T-cell (primary cell): ENCODE measurements around the gene PRH1. TPM values are rescaled to one million over a fixed set of nuclear protein-coding genes. Genes with fewer than 3 reads are reported as not detected.

Source experiments
- ATAC-seq, 4 experiments: fragments of 200-7000 bp in 3 of 4; fragments of 150-1000 bp in 1 of 4; cut with Tn5 transposase; replicated peaks in 1 of 4; 1 replicate in 3 of 4; 2 replicates in 1 of 4; pipeline ENCODE4 v1.10.0; 2021; ENCODE audit warnings: moderate library complexity in 3 of 4, mild to moderate bottlenecking in 2 of 4, moderate number of reproducible peaks in 1 of 4
- CTCF ChIA-PET, 2 donors: fragments of 300-600 bp; sonication (Branson Sonifier 250); formaldehyde crosslinking; loops; one replicate each; lab custom pipeline; 2022; ENCODE audit warnings: antibody characterized with exemption in 2 of 2; lab: Charles Lee
- POLR2A ChIA-PET, 2 donors: fragments of 300-600 bp; sonication (Branson Sonifier 250); formaldehyde crosslinking; loops; one replicate each; lab custom pipeline; 2022; ENCODE audit warnings: antibody characterized with exemption in 2 of 2; lab: Charles Lee
- DNase-seq, 35 experiments: peaks; one replicate each; pipeline versions ENCODE4 v3.0.0 to v3.0.0-alpha.2; 2013 to 2023
- H3K27ac ChIP-seq: one replicate; pipeline ENCODE4 v1.5.1; 2013; ENCODE audit warnings: low read length
- H3K27me3 ChIP-seq, 2 experiments: replicated peaks in 1 of 2; 1 replicate in 1 of 2; 2 replicates in 1 of 2; pipeline versions ENCODE4 v1.6.1 to v1.7.0; 2013; ENCODE audit warnings: low read length in 1 of 2, mixed read lengths in 1 of 2; ENCODE audit not compliant: control insufficient read depth in 2 of 2, insufficient read depth in 2 of 2; ENCODE audit errors: extremely low read depth in 1 of 2
- H3K36me3 ChIP-seq, 2 donors: 1 replicate in 1 of 2; 2 replicates in 1 of 2; pipeline versions ENCODE4 v1.6.1 to v1.7.0; 2013; ENCODE audit warnings: low read length in 1 of 2; ENCODE audit not compliant: control insufficient read depth in 2 of 2, insufficient read depth in 1 of 2; ENCODE audit errors: extremely low read depth in 1 of 2
- H3K4me1 ChIP-seq, 2 experiments: 1 replicate in 1 of 2; 2 replicates in 1 of 2; pipeline versions ENCODE4 v1.6.1 to v1.7.0; 2013; ENCODE audit warnings: low read length in 2 of 2, mixed read lengths in 1 of 2; ENCODE audit not compliant: insufficient read depth in 2 of 2, control insufficient read depth in 1 of 2; ENCODE audit errors: extremely low read depth in 1 of 2
- H3K4me3 ChIP-seq, 2 donors: 1 replicate in 1 of 2; 2 replicates in 1 of 2; pipeline versions ENCODE4 v1.5.1 to v1.7.0; 2013; ENCODE audit warnings: mild to moderate bottlenecking in 2 of 2, low read length in 1 of 2, moderate library complexity in 1 of 2; ENCODE audit not compliant: control insufficient read depth in 1 of 2; ENCODE audit errors: extremely low read depth in 1 of 2
- H3K9me3 ChIP-seq: 2 replicates; pipeline ENCODE4 v1.7.0; 2013
- H3K27ac Mint-ChIP-seq, 2 donors: one replicate each; pipeline ENCODE4 v1.8.0; 2020 to 2021; ENCODE audit warnings: mild to moderate bottlenecking in 2 of 2, mixed read lengths in 2 of 2
- H3K27me3 Mint-ChIP-seq, 2 donors: one replicate each; pipeline ENCODE4 v1.8.0; 2021 to 2022; ENCODE audit warnings: mixed read lengths in 2 of 2
- H3K36me3 Mint-ChIP-seq: one replicate; pipeline ENCODE4 v1.8.0; 2021; ENCODE audit warnings: mixed read lengths
- H3K4me1 Mint-ChIP-seq, 3 donors: one replicate each; pipeline ENCODE4 v1.8.0; 2020 to 2022; ENCODE audit warnings: mixed read lengths in 3 of 3, mild to moderate bottlenecking in 1 of 3
- H3K4me3 Mint-ChIP-seq, 3 donors: one replicate each; pipeline ENCODE4 v1.8.0; 2020 to 2022; ENCODE audit warnings: mild to moderate bottlenecking in 3 of 3, mixed read lengths in 3 of 3, moderate library complexity in 3 of 3
- H3K9me3 Mint-ChIP-seq, 3 donors: one replicate each; pipeline ENCODE4 v1.8.0; 2020 to 2022; ENCODE audit warnings: mixed read lengths in 3 of 3
- WGBS: methylation state at CpG from one replicate; pipeline ENCODE4 v1.1.5; 2013; ENCODE audit warnings: missing lambda C conversion rate; ENCODE audit not compliant: insufficient coverage; 5-methylcytosine and 5-hydroxymethylcytosine counted together
- total RNA-seq, 35 experiments: library from RNA in 6 of 35; stranded (reverse) in 6 of 35; fragments of 120-200 nt in 1 of 35; gene quantifications; one replicate each; pipeline versions ENCODE4 v1.2.1 to v1.2.4 and lab custom pipeline; 2013 to 2026

The PRH1 gene
- total RNA-seq, 5 donors from 2014 or later (not counting 1 experiment from before 2014, with no cell fraction given): 19.2 to 42.4 (median 24.7) TPM

DNA sequence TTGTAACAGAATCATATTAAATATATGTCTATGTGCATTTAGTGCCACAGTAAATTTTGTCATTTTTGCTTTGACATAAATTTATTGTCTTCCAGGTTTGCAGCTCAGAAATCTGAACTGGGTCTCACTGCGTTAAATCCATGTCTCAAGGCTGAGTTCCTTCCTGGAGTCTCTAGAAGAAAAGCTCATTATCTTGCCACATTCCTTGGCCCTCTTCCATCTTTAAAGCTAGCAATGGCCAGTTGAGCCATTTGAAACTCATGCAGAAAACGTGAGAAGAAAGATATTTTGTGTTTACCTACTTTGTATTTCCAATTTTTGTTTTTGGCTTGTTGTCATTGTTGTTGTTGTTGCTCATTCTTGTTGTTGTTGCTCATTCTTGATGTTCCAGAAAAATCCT lies 10.7 kb downstream of the PRH1 start:
- H3K4me3 Mint-ChIP-seq: no peak overlapping the region
- no peak overlapping the region for H3K27ac ChIP-seq
- H3K27me3 Mint-ChIP-seq: no peaks in the 10 kb centered on the region
- DNase-seq (no peak), ATAC-seq (no peak)
- no peaks in the 10 kb centered on the region for H3K27me3 ChIP-seq
- WGBS: no CpG with 5 or more reads among the region's 2 CpGs
- no peaks in the 10 kb centered on the region for H3K4me1 Mint-ChIP-seq
- H3K36me3 Mint-ChIP-seq: peaks cover 61% of the 10 kb centered on the region
- no peak overlapping the region for H3K4me3 ChIP-seq
- POLR2A ChIA-PET: no interaction called here
- CTCF ChIA-PET: interaction anchor here in 1 of 2 donors (0.6 kb wide), 1 partner anchor 34 kb away, joined by 3 read pairs; no protein-coding TSS in a partner anchor
- peaks cover 10 to 19% (median 11%) of the 10 kb centered on the region in 3 donors for H3K9me3 Mint-ChIP-seq
- H3K4me1 ChIP-seq: no peaks in the 10 kb centered on the region
- H3K36me3 ChIP-seq: peaks cover 0 to 10% of the 10 kb centered on the region in 2 donors
- H3K27ac Mint-ChIP-seq: no peak overlapping the region
- no peaks in the 10 kb centered on the region for H3K9me3 ChIP-seq

- no peak for ATAC-seq
- DNase-seq: no peak
- H3K9me3 ChIP-seq: peaks cover 3% of the 10 kb centered on the region
- no peak overlapping the region for H3K27ac ChIP-seq
- no peaks in the 10 kb centered on the region for H3K4me1 ChIP-seq
- Mint-ChIP-seq H3K27me3 (no peaks in the 10 kb centered on the region), H3K27ac (no peak overlapping the region), H3K4me3 (no peak overlapping the region), H3K9me3 (peaks cover 20 to 28% (median 24%) of the 10 kb centered on the region in 3 donors), H3K36me3 (peaks cover 83% of the 10 kb centered on the region), H3K4me1 (no peaks in the 10 kb centered on the region)
- H3K36me3 ChIP-seq: no peaks in the 10 kb centered on the region
- POLR2A ChIA-PET: no interaction called here
- no CpG with 5 or more reads among the region's 2 CpGs for WGBS
- CTCF ChIA-PET: no interaction called here
- H3K4me3 ChIP-seq: no peak overlapping the region
- H3K27me3 ChIP-seq: no peaks in the 10 kb centered on the region
Observed at GRCh38 chr12:10867381-10867780, 16.7 kb downstream of the PRH1 start.

GRCh38 chr12:10863512-10864218 lies 20.4 kb downstream of the PRH1 start:
- H3K4me3 Mint-ChIP-seq: no peak overlapping the region
- CTCF ChIA-PET: no interaction called here
- H3K27me3 Mint-ChIP-seq: no peaks in the 10 kb centered on the region
- Histone ChIP-seq H3K9me3 (peaks cover 3% of the 10 kb centered on the region), H3K4me3 (no peak overlapping the region), H3K27ac (no peak overlapping the region), H3K27me3 (no peaks in the 10 kb centered on the region), H3K36me3 (peaks cover 6 to 9% of the 10 kb centered on the region in 2 donors), H3K4me1 (no peaks in the 10 kb centered on the region)
- H3K27ac Mint-ChIP-seq: no peak overlapping the region
- DNase-seq (no peak), ATAC-seq (no peak)
- POLR2A ChIA-PET: no interaction called here
- no peaks in the 10 kb centered on the region for H3K4me1 Mint-ChIP-seq
- peaks cover 21 to 46% (median 41%) of the 10 kb centered on the region in 3 donors for H3K9me3 Mint-ChIP-seq
- no CpG with 5 or more reads among the region's 2 CpGs for WGBS
- H3K36me3 Mint-ChIP-seq: peaks cover 92% of the 10 kb centered on the region

DNA sequence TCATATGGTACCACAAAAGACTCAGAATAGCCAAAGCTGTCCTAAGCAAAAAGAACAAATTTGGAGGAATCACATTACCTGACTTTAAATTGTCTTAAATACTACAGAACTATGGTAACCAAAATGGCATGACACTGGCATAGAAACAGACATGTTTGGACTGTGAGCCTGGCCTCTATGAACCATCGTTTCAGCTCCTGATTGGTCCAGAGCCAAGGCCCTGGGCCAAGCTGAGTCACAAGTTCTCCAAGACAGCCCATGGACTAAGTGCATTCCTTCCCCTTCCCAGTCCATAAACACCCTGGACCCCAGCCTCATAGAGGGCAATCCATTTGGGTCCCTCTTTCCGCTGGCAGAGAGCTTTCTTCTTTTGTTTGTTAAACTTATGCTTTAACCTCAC lies 22.7 kb downstream of the PRH1 start:
- Mint-ChIP-seq H3K36me3 (peaks cover 94% of the 10 kb centered on the region), H3K4me1 (no peaks in the 10 kb centered on the region), H3K27ac (no peak overlapping the region), H3K9me3 (peaks cover 29 to 68% (median 59%) of the 10 kb centered on the region in 3 donors), H3K27me3 (no peaks in the 10 kb centered on the region), H3K4me3 (no peak overlapping the region)
- Histone ChIP-seq H3K4me1 (no peaks in the 10 kb centered on the region), H3K9me3 (peaks cover 3% of the 10 kb centered on the region), H3K36me3 (peaks cover 9 to 12% of the 10 kb centered on the region in 2 donors), H3K4me3 (no peak overlapping the region), H3K27me3 (no peaks in the 10 kb centered on the region), H3K27ac (no peak overlapping the region)
- ChIA-PET POLR2A (no interaction called here), CTCF (no interaction called here)
- DNase-seq (no peak), ATAC-seq (no peak)
- WGBS: 92% methylated on average over 2 of the region's 2 CpGs

GRCh38 chr12:10855807-10856206 lies 28.2 kb downstream of the PRH1 start:
- Mint-ChIP-seq H3K36me3 (peaks cover 78% of the 10 kb centered on the region), H3K4me3 (no peak overlapping the region), H3K9me3 (peaks cover 14 to 47% (median 25%) of the 10 kb centered on the region in 3 donors), H3K27me3 (no peaks in the 10 kb centered on the region), H3K27ac (no peak overlapping the region), H3K4me1 (peaks cover 28 to 44% (median 38%) of the 10 kb centered on the region in 3 donors)
- ChIA-PET CTCF (no interaction called here), POLR2A (no interaction called here)
- H3K27me3 ChIP-seq: no peaks in the 10 kb centered on the region
- peaks cover 6 to 12% of the 10 kb centered on the region in 2 donors for H3K36me3 ChIP-seq
- peaks cover 2% of the 10 kb centered on the region for H3K9me3 ChIP-seq
- WGBS: 100% methylated on average over 1 of the region's 2 CpGs
- H3K4me1 ChIP-seq: peaks cover 0 to 23% of the 10 kb centered on the region in 2 experiments
- no peak overlapping the region for H3K4me3 ChIP-seq
- H3K27ac ChIP-seq: no peak overlapping the region
- ATAC-seq (no peak), DNase-seq (no peak)

GRCh38 chr12:10853776-10854175 lies 30.3 kb downstream of the PRH1 start:
- Mint-ChIP-seq H3K4me3 (no peak overlapping the region), H3K4me1 (peaks cover 46 to 60% (median 55%) of the 10 kb centered on the region in 3 donors), H3K36me3 (peaks cover 66% of the 10 kb centered on the region), H3K9me3 (peaks cover 10 to 30% (median 19%) of the 10 kb centered on the region in 3 donors), H3K27ac (no peak overlapping the region), H3K27me3 (no peaks in the 10 kb centered on the region)
- DNase-seq: no peak
- 100% methylated on average over 2 of the region's 2 CpGs for WGBS
- POLR2A ChIA-PET: no interaction called here
- ATAC-seq: no peak
- no peak overlapping the region for H3K27ac ChIP-seq
- CTCF ChIA-PET: no interaction called here
- no peaks in the 10 kb centered on the region for H3K27me3 ChIP-seq
- no peak overlapping the region for H3K4me3 ChIP-seq
- H3K4me1 ChIP-seq: peaks cover 0 to 30% of the 10 kb centered on the region in 2 experiments
- peaks cover 2% of the 10 kb centered on the region for H3K9me3 ChIP-seq
- peaks cover 0 to 7% of the 10 kb centered on the region in 2 donors for H3K36me3 ChIP-seq
